Renal cortical epithelial cell (primary cell): ENCODE results near the gene MACC1. TPM values are rescaled to one million over a fixed set of nuclear protein-coding genes. Genes with fewer than 3 reads are reported as not detected.
A peak's percentile ranks its signal among the peaks of the same experiment; 100 is the strongest.

Experiments used
- DNase-seq: peaks from one replicate; pipeline ENCODE4 v3.0.0-alpha.2; 2011; ENCODE audit warnings: low read depth
- total RNA-seq: library from RNA; depleted of rRNA; stranded (reverse); fragments of >200 nt; gene quantifications from 2 replicates; pipeline ENCODE4 v1.2.3, GENCODE V29; 2014

Gene MACC1
- total RNA-seq, 1 donor from 2014 or later: 25.4 TPM

DNA sequence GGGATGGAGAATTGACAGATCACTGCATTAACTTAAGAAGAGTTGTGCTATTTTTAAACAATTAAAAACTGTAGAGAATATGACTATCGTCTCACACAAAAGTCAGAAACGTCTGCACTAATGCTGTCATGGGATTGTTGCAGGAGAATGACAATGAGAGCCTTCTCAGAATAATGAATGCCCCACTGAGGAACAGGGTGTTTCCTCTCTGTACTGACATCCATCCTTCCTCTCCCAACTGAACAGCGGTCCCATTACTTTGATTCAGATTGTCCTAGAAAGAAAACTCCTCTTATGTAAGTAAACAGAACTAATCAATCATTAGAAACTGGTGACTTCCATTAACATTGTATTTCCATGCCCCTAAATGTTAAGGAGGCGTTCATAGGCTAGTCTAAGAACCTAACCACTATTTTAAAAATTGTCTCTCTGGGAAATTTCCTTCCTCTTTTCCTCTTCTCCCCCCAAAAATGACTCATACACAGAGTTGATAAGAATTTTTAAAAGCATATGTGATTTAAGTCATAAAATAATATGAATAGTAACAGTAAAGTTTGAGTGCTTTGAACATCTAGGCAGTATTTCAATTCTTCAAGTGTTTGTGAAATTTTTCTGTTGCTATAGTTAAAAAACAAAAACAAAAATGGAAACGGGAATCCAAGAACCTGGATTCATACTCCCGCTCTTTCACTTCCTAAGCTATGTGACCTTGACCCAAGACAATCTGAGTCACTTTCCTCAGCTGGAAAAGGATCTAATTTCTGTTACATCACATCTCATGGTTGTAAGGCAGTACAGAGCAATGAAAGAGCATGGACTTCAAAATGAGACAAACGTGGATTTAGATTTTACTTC lies 12.7 kb upstream of the MACC1 start:
- DNase-seq: peak; percentile 87

DNA sequence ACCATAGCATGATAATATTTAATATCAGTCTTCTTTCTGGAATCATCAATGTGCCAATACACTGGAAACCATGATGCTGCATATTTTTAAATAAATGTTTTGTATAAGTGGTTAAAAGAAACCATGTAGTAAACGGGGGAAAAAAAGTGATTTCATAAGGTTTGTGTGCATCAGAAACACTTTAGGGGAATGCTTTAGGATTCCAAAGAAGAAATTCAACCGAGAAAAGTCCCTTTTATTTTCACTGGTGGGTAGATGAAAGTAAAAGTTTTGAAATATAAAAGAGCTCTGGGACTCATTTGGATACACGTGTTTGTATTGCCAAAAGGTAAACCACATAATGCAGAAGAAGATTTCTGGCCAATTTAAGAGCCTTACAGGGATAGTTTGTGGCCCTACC lies 11.9 kb upstream of the MACC1 start:
- no peak for DNase-seq

DNA sequence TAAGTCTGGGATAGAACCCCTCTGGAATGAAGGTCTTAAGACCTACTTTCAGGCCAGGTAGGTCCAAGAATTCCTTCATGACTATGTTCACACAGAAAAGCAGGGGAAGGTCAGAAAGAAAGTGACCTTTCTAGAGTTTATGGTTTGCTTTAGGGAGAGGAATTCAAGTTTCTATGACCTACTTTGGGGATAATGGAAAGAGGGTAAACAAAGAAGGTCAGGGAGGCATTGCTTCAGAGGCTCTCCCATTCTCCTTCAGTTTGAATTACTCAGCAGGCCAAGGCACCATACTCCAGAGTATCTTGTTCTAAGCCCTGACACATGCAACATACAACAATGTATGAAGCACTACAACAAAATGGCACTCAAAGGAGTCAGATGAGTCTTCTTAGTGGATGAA lies 11.5 kb upstream of the MACC1 start:
- DNase-seq: peak; percentile 43

DNA sequence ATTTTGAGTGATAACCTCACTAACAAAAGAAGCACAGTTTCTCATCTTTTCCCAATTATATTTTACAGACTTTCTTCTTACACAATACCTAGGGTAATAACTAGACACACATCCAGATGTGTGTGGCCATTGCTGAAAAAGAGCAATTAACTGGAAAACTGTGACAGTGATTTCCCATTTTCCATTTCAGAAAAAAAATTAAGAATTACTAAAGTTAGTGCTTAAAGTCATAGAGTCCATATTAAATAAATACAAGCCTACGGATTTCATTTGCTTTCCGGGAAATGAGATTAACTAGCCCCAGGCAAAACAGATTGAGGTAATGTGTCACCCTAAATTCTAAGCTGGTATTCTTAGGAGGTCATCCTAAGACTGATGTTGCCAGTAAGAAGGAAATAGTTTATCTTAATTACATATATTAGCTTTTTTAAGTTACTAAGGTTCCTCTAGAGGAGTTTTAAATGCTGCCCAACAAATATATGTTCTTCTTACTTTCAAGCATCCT lies 10.2 kb upstream of the MACC1 start:
- no peak for DNase-seq

DNA sequence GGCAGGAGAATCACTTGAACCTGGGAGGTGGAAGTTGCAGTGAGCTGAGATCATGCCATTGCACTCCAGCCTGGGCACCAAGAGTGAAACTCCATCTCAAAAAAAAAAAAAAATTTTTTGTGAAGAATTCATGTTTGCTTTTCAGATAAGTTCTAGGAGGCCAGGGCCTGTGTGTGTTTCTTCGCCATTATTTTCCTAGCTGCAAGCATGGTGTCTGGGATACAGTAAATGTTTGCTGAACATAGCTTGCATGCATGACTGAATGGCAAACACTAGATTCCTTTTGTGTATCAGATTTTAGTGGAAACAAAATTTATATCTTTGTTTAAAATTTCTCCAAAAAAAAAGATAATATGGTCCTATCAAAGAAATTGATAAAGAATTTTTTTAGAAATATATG lies 9.7 kb upstream of the MACC1 start:
- no peak for DNase-seq

DNA sequence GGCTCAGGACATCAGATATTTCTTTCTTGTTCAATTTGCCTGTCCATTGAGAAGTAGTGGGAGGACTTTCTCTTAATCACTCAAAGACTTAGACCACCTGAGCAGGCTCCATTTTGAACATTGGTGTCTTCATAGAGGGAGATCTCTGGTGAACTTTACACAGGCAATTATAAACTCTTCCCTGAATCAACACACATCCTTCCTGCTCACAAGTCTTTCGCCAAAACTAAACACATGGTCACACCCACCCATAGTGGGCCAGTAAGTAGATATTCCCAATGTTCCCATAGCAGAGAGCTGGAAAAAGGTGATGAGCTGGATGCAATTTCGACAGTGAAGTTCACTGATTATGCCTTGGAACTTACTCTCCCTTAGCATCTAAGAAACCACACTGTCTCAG lies 8.2 kb upstream of the MACC1 start:
- no peak for DNase-seq

DNA sequence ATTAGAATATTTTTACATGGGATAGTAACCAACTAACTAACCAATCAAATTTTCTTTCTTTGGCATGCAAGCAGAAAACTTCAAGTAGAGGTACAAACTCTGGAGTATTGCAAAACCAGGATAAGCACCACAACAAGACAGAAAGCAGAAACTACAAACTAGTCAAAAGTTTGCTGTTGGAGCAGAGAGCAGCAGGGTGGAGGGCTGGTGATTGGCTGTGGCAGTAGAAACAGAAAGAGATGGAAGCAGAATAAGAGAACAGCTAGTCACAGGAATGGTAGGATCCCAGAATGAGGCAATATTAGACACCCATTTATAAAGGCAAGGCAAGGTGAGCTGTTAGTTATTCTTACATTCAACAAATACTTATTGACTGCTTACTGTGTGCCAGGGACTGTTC lies 6.8 kb upstream of the MACC1 start:
- no peak for DNase-seq

DNA sequence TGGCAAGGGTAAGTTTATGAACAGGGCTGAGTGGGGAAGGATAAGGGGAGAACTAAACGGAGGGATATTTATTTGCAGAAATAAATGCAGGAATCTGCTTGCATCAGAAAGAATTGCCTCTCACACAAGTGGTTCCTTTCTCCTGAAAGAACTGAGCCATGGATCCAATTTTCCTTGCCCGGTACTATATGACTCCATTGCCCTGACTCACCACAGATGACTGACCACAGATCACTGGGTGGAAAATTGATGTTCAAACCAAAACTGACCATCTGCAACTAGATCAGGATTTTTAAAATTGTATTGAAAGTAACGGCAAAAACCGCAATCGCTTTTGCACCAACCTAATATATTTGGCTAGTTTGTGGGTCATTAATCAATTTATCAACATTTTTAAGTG lies 6.2 kb upstream of the MACC1 start:
- no peak for DNase-seq

DNA sequence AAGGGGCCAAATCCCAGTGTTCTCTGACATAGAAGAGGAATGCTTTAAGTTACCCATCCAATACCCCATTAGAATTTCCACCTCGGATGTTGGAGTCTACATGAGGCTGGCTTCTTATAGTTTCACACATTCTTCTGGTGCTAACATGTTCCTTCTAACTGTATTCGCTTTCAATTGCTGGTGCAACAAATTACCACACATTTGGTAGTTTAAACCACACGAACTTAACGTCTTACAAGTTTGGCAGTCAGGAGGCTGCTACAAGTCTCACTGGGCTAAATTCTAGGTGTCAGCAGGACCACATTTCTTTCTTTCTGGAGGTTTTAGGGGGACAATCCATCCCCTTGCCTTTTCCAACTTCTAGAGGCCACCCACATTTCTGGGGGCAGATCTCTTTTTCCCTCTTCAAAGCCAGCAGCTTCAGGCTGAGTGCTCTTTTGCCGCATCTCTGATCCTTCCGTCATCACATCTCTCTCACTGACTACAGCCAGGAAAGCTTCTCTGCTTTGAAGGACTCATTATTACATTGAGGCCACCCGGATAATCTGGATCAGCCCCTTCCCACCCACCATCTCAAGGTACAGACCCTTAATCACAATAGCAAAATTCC lies 5.1 kb upstream of the MACC1 start:
- DNase-seq: no peak

DNA sequence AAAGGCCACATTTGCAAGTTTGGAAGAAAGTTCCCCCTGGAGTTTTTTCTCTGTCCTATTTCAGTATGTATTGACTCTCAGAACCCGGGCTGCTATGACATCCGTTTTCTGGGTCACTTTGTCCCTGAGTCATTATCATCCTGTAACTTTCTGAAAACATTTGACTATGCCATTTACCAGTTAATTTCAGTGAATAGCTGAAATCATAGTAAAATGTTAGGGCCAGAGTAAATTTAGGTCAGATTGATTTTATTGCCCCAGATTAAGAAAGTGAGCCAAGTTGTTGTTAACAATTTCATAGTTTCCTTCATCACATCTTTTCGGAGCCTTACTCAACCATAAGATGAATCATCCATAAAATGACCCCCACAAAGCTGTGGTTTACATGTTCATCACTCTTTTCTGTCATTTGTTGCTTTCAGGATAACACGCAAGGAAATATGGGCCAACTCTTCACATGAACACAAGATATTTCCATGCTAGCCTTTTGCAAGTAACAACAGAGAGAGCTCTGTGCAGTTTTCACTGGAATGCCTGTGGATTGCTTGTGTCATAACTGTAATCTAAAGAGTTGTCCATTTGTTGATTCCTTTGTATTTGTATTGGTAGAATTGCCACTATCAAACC lies 3.9 kb upstream of the MACC1 start:
- peak; percentile 55 for DNase-seq

DNA sequence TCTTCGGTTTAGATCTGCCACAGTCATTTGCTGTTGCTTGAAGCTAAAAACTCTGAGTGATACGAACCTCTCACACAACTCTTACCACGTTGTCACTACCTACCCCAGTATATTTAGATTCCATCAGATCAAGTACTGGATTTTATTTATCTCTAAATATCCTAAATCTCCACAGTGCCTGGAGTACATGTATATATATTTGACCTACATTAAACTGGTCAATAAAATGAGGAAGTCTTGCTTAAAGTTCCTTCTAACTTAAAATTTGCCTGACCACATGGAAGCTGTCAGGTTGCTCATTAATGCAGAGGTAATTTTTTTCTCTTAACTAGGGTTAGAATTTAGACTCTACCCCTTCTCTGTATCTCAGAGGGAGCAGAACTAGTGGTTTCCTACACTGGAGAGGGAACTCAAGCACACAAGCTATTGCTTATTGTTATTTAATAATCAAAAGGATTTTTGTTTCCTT lies 3.1 kb upstream of the MACC1 start:
- DNase-seq: no peak

DNA sequence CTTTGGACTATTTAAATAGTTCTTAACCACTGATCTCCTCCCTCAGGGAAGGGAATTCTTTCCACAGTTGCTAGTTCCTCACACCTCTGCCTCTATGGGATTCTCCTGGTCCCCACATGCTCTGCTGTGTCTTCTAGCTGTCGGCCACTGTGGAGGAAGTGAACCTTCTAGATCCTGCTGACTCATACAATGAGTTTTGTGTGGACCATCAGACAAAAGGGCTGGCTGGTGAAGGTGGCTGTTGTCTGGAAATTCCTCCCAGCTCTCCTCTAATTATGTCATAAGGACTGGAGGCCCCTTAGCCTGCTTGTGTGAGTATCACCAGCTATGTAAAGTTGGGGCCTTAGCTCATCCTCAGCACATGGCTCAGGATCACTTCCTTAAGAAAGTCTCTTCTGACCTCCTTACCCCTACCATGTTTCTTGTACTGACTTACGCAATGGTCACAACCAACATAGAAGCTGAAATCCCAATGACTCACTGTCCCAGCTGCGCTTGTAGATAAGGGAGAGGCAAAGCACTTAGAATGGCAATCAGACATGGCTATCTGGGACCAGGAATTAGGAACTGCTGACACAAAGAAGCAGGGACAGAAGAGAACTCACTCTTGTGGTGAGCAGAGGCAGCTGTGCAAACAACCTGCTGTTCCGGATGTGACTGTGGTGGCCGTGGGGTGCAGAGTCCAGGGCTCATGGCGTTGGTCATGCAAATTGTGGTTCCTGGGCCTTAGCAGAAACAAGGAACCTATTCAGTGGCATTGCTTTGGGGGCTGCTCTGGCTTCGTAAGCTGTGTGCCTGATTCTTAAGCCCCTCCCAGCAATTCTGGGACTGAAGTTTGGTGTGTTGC lies 2.5 kb upstream of the MACC1 start:
- peak; percentile 91 for DNase-seq

DNA sequence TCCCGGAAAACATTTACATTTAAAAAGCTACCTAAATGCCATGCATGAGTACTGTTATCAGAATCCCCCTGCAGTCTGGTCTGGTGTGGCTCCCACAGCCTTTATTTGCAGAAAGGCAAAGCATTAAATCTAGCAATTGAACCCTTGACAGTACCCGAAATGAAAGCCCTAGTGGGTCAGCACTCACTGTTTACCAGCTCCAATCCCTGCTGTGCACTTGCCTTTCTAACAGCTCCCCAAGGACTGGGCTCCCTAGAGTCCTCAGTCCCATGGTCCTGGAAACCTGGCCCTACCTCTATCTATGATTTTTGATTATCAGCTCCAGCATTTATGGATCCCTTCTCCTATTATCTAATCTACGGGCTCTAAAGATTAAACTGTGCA lies 1.9 kb upstream of the MACC1 start:
- DNase-seq: no peak

DNA sequence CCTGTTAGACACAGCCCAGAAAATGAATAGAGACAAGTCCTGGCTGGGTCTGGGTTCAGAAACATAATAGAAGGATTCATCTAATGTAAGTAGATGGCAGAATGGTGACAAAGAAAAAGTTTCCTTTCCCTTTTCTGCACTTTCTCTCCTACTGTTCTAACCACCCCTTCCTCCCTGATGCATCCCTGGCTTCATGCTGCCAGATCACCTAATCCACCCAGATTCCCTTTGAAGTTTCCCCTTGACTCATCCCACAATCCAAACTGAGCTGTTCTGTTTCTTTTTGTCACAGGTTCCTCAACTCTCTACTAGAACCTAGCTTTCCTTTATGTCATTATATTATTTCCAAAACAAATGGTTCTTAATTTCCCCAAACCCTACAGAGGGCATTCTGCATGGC lies 1.1 kb upstream of the MACC1 start:
- DNase-seq: no peak

DNA sequence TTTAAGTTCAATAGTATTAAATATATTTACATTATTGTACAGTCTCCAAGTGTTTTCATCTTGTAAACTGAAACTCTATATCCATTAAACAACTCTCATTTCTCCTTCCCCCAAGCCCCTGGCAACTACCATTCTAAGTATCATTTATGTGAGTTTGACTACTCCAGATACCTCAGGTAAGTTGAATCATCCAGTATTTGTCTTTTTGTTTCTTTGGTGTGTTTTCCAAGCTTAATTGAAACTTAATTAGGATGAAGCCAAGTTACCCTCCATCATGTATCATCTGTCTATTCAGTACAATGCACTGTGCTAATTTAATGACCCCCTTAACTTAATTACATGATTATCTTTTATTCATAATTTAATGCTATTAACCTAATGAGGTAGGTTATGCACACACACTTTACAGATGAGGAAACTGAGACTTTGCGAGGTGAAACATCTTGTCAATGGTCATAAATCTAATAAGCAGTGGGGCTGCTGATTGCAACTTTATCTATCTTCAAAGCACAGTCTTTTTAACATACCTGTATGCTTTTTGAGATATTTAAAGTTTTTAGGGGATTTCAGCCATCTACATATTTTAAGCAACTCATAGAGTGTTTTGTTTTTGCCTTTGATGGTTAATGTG lies 663 bp downstream of the MACC1 start:
- DNase-seq: no peak

DNA sequence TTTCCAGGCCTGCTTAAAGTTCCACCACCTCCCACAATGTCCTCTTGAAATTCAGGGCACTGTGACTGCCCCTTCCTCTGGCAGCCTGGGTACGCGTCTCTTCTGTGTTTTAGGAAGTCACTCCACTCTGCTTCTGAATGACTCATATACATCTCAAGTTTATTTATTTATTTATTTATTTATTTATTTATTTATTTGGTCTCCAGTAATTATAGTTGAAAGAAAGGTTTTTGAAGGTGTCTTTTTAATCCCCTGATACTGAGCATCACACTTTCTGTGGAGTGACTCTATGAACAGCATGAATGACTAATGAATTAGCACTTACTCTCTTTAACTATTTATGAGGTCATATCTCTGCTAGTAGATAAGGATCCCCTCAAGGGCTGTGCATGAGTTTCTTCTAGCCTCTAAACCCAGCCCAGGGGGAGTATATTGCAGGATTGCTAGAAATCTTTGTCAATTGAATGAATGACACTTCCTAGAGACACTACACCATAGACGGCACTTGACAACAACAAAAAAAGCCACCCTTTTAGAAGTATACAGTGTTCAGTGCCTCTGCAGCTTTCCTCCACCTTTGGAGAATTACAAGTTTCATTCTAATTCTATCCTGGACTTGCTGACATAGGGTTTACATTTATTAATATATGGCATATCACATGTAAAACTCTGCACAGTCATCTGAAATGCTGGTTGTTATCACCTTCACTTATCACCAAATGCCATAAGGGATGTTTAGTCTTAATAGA lies 2.1 kb downstream of the MACC1 start:
- peak; percentile 40 for DNase-seq

DNA sequence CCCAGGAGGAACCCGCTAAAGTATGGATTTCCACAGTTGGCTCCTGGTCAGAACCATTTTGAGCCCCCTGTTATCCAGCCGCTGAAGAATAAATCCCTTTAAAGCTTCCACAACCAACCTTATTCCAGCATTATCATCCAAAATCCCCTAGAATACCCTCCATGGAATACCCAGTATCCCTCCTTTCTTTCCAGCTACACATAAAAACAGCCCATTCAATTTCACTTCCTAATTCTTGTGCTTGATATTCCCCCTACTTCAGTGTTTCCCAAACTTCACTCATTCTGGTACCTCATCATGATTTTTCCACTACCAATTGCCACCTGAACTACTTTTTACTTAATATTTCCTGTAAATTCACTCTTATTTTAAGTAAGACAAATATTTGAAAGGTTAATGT lies 3.1 kb downstream of the MACC1 start:
- no peak for DNase-seq

DNA sequence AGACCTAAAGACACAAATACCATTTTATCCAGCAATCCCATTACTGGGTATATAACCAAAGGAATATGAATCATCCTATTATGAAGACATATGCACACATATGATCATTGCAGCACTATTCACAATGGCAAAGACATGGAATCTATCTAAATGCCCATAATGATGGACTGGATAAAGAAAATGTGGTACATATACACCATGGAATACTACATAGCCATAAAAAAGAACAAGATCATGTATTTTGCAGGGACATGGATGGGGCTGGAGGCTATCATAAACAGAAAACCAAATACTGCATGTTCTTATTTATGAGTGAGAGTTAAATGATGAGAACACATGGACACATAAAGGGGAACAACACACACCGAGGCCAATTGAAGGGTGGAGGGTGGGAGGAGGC lies 3.8 kb downstream of the MACC1 start:
- no peak for DNase-seq

DNA sequence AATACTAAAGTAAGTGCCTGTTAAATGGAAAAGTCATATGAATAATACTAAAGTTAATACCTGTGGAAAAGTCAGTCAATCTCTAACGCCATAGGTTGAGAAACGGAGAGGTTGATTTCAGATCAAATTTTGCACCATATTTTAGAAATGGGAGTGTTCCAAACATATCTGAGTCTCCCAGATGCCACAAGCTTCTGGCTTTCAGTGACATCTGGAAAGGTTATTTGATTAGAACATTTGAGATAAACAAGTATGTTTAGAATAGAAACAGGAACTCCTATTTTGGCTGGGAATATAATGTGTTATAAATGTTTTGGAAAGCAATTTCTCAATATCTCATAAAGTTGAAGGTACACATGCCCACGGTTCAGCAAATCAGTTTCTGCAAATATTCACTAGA lies 5.8 kb downstream of the MACC1 start:
- no peak for DNase-seq

DNA sequence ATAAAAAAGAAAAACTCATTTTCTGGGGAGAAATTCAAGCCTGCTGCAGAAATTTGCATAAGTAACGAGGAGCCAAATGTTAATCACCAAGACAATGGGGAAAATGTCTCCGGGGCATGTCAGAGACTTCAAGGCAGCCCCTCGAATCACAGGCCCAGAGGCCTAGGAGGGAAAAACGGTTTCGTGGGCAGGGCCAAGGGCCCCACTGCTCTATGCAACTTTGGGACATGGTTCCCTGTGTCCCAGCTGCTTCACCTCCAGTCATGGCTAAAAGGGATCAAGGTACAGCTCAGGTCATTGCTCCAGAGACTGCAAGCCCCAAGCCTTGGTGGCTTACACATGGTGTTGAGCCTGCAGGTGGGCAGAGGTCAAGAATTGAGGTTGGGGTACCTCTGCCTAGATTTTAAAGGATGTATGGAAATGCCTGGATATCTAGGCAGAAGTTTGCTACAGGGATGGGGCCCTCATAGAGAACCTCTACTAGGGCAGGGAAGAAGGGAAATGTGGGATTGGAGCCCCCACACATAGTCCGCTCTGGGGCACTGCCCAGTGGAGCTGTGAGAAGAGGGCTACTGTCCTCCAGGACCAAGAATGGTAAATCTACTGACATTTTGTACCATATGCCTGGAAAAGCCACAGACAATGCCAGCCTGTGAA lies 8.4 kb downstream of the MACC1 start:
- DNase-seq: no peak
